SK-N-SH treated with all-trans-retinoic acid at 6 μM for 48 hours (cell line): ENCODE measurements around the gene ZBTB42.
A peak's percentile ranks its signal among the peaks of the same experiment; 100 is the strongest.

Experiments used
- ATAC-seq: fragments of 200-7000 bp; cut with Tn5 transposase; 3 replicates; pipeline ENCODE4 v1.9.1; 2020; ENCODE audit warnings: mild to moderate bottlenecking, moderate library complexity
- ARNTL ChIP-seq: fragments of 450-650 bp; formaldehyde crosslinking; IDR thresholded peaks from 2 replicates; pipeline ENCODE4 v1.5.0; 2020; ENCODE audit warnings: low read depth, mild to moderate bottlenecking, moderate library complexity, borderline replicate concordance
- BACH2 ChIP-seq: fragments of 250-450 bp; sonication (Bioruptor Pico); IDR thresholded peaks from 2 replicates; pipeline ENCODE4 v1.9.0; 2021; ENCODE audit warnings: mild to moderate bottlenecking, borderline replicate concordance
- CSDC2 ChIP-seq: fragments of 250-450 bp; sonication (Bioruptor Pico); IDR thresholded peaks from 2 replicates; pipeline ENCODE4 v1.5.0; 2020; ENCODE audit warnings: mild to moderate bottlenecking, moderate library complexity
- ESRRG ChIP-seq: fragments of 250-450 bp; sonication (Bioruptor Pico); IDR thresholded peaks from 2 replicates; pipeline ENCODE4 v1.6.1; 2021; ENCODE audit warnings: mild to moderate bottlenecking
- GLIS3 ChIP-seq: fragments of 250-450 bp; sonication (Bioruptor Pico); IDR thresholded peaks from 2 replicates; pipeline ENCODE4 v1.5.0; 2020; ENCODE audit warnings: mild to moderate bottlenecking, moderate library complexity
- ISL1 ChIP-seq: fragments of 250-450 bp; sonication (Bioruptor Pico); IDR thresholded peaks from 2 replicates; pipeline ENCODE4 v2.1.2; 2022; ENCODE audit warnings: mild to moderate bottlenecking, moderate library complexity
- OSR1 ChIP-seq: fragments of 250-450 bp; sonication (Bioruptor Pico); IDR thresholded peaks from 2 replicates; pipeline ENCODE4 v1.8.0; 2022; ENCODE audit warnings: moderate library complexity, mild to moderate bottlenecking, inconsistent platforms
- PPARA ChIP-seq: fragments of 250-450 bp; sonication (Bioruptor Pico); IDR thresholded peaks from 2 replicates; pipeline ENCODE4 v1.5.0; 2020; ENCODE audit warnings: mild to moderate bottlenecking, borderline replicate concordance
- RARB ChIP-seq: fragments of 250-450 bp; sonication (Bioruptor Pico); IDR thresholded peaks from 2 replicates; pipeline ENCODE4 v1.8.0; 2021; ENCODE audit warnings: mild to moderate bottlenecking, moderate library complexity
- SNAI2 ChIP-seq: fragments of 250-450 bp; sonication (Bioruptor Pico); IDR thresholded peaks from 2 replicates; pipeline ENCODE4 v1.5.0; 2020; ENCODE audit warnings: mild to moderate bottlenecking, moderate library complexity
- TCF4 ChIP-seq: fragments of 250-450 bp; sonication (Bioruptor Pico); IDR thresholded peaks from 2 replicates; pipeline ENCODE4 v1.8.0; 2021; ENCODE audit warnings: mild to moderate bottlenecking, moderate library complexity, borderline replicate concordance
- TOX ChIP-seq: fragments of 250-450 bp; sonication (Bioruptor Pico); IDR thresholded peaks from 2 replicates; pipeline ENCODE4 v1.8.0; 2021; ENCODE audit warnings: mild to moderate bottlenecking, moderate library complexity, borderline replicate concordance
- ZC3H10 ChIP-seq: fragments of 250-450 bp; sonication (Bioruptor Pico); IDR thresholded peaks from 2 replicates; pipeline ENCODE4 v1.5.1; 2021; ENCODE audit warnings: mild to moderate bottlenecking, moderate library complexity
- ZFP3 ChIP-seq: fragments of 250-450 bp; sonication (Bioruptor Pico); IDR thresholded peaks from 2 replicates; pipeline ENCODE4 v1.5.0; 2020; ENCODE audit warnings: mild to moderate bottlenecking, moderate library complexity
- ZFP30 ChIP-seq: fragments of 450-650 bp; formaldehyde crosslinking; IDR thresholded peaks from 2 replicates; pipeline ENCODE4 v1.5.0; 2022; ENCODE audit warnings: mild to moderate bottlenecking, moderate library complexity
- ZNF565 ChIP-seq: fragments of 450-650 bp; formaldehyde crosslinking; conservative IDR thresholded peaks from 2 replicates; pipeline ENCODE4 v1.5.0; 2020; ENCODE audit warnings: low read depth, mild to moderate bottlenecking, moderate library complexity
- ZNF70 ChIP-seq: fragments of 450-650 bp; formaldehyde crosslinking; IDR thresholded peaks from 2 replicates; pipeline ENCODE4 v1.5.0; 2020; ENCODE audit warnings: mild to moderate bottlenecking, moderate library complexity
- ZNF8 ChIP-seq: fragments of 450-650 bp; formaldehyde crosslinking; IDR thresholded peaks from 2 replicates; pipeline ENCODE4 v1.5.0; 2020; ENCODE audit warnings: mild to moderate bottlenecking, moderate library complexity
- TF ChIP-seq, protein P1 (sequence below): fragments of 250-450 bp; sonication (Bioruptor Pico); IDR thresholded peaks from 2 replicates; pipeline ENCODE4 v1.8.0; 2021; ENCODE audit warnings: low read depth, mild to moderate bottlenecking, moderate library complexity, borderline replicate concordance
- TF ChIP-seq, protein P2 (sequence below): fragments of 250-450 bp; sonication (Bioruptor Pico); IDR thresholded peaks from 2 replicates; pipeline ENCODE4 v1.5.0; 2020; ENCODE audit warnings: mild to moderate bottlenecking, moderate library complexity
- TF ChIP-seq, protein P3 (sequence below): fragments of 250-450 bp; sonication (Bioruptor Pico); IDR thresholded peaks from 2 replicates; pipeline ENCODE4 v1.5.1; 2021; ENCODE audit warnings: mild to moderate bottlenecking, moderate library complexity
- TF ChIP-seq, protein P4 (sequence below): fragments of 250-450 bp; sonication (Bioruptor Pico); IDR thresholded peaks from 2 replicates; pipeline ENCODE4 v1.8.0; 2020; ENCODE audit warnings: mild to moderate bottlenecking, moderate library complexity, borderline replicate concordance

ZBTB42 gene

DNA sequence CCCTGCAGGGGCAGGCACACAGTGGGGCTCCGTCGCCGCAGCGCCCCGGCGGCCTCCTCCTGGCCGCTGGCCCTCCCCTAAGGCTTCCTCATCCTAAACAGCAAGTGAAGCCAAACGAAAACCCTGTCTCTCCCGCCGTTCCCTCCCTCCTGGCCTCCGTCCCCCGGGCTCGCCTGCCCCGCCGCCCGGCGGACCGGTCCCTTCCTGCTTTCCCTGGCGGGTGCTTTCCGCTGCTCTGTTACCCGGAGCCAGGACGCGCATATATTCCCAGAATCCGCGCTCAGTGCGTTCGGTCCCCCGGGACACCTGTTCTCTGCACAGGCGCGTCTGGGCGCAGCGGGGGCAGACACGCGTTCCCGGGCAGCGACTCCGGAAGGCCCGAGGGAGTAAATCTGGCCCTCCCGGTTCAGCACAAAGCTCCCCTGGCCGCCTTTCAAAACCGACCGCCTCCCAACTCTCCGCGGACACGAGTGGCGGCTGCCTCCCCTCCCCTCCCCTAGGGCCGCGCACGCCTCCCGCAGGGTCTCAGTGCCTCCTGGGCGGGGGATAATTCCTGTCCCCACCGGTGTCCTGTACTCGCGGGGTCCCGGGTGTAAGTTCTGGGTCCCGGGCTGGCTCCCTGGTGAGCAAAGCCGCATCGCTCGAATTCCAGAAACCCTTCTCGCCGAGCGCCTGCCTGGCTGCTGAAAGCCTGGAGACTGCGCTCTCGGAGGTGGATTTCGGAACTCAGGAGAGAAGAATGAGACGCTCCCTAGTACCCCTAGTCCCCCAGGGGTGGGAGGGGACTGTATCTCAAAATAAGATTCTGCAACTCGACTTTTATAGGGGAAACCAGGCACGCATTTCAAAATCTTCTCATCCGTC, 42.8 kb downstream of the ZBTB42 start:
- ATAC-seq, result peak; percentile 58
- TF ChIP-seq CSDC2 (CRISPR knock-in tag) (no peak), OSR1 (CRISPR knock-in tag) (no peak), PPARA (CRISPR knock-in tag) (no peak), ZNF565 (CRISPR knock-in tag) (no peak), ESRRG (CRISPR knock-in tag) (no peak), ZFP3 (CRISPR knock-in tag) (no peak), ZC3H10 (CRISPR knock-in tag) (no peak), TOX (no peak), ZNF70 (no peak), ARNTL (no peak), ZNF8 (CRISPR knock-in tag) (no peak), ISL1 (CRISPR knock-in tag) (no peak), BACH2 (CRISPR knock-in tag) (no peak), RARB (CRISPR knock-in tag) (no peak), SNAI2 (CRISPR knock-in tag) (no peak), ZFP30 (CRISPR knock-in tag) (no peak)
- TF ChIP-seq, protein P1, sequence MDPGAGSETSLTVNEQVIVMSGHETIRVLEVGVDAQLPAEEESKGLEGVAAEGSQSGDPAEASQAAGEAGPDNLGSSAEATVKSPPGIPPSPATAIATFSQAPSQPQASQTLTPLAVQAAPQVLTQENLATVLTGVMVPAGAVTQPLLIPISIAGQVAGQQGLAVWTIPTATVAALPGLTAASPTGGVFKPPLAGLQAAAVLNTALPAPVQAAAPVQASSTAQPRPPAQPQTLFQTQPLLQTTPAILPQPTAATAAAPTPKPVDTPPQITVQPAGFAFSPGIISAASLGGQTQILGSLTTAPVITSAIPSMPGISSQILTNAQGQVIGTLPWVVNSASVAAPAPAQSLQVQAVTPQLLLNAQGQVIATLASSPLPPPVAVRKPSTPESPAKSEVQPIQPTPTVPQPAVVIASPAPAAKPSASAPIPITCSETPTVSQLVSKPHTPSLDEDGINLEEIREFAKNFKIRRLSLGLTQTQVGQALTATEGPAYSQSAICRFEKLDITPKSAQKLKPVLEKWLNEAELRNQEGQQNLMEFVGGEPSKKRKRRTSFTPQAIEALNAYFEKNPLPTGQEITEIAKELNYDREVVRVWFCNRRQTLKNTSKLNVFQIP (CRISPR knock-in tag), result no peak
- TF ChIP-seq, protein P2, sequence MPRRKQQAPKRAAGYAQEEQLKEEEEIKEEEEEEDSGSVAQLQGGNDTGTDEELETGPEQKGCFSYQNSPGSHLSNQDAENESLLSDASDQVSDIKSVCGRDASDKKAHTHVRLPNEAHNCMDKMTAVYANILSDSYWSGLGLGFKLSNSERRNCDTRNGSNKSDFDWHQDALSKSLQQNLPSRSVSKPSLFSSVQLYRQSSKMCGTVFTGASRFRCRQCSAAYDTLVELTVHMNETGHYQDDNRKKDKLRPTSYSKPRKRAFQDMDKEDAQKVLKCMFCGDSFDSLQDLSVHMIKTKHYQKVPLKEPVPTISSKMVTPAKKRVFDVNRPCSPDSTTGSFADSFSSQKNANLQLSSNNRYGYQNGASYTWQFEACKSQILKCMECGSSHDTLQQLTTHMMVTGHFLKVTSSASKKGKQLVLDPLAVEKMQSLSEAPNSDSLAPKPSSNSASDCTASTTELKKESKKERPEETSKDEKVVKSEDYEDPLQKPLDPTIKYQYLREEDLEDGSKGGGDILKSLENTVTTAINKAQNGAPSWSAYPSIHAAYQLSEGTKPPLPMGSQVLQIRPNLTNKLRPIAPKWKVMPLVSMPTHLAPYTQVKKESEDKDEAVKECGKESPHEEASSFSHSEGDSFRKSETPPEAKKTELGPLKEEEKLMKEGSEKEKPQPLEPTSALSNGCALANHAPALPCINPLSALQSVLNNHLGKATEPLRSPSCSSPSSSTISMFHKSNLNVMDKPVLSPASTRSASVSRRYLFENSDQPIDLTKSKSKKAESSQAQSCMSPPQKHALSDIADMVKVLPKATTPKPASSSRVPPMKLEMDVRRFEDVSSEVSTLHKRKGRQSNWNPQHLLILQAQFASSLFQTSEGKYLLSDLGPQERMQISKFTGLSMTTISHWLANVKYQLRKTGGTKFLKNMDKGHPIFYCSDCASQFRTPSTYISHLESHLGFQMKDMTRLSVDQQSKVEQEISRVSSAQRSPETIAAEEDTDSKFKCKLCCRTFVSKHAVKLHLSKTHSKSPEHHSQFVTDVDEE (CRISPR knock-in tag), result no peak
- TF ChIP-seq, protein P3, sequence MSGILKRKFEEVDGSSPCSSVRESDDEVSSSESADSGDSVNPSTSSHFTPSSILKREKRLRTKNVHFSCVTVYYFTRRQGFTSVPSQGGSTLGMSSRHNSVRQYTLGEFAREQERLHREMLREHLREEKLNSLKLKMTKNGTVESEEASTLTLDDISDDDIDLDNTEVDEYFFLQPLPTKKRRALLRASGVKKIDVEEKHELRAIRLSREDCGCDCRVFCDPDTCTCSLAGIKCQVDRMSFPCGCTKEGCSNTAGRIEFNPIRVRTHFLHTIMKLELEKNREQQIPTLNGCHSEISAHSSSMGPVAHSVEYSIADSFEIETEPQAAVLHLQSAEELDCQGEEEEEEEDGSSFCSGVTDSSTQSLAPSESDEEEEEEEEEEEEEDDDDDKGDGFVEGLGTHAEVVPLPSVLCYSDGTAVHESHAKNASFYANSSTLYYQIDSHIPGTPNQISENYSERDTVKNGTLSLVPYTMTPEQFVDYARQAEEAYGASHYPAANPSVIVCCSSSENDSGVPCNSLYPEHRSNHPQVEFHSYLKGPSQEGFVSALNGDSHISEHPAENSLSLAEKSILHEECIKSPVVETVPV (CRISPR knock-in tag), result no peak
- TF ChIP-seq, protein P4, sequence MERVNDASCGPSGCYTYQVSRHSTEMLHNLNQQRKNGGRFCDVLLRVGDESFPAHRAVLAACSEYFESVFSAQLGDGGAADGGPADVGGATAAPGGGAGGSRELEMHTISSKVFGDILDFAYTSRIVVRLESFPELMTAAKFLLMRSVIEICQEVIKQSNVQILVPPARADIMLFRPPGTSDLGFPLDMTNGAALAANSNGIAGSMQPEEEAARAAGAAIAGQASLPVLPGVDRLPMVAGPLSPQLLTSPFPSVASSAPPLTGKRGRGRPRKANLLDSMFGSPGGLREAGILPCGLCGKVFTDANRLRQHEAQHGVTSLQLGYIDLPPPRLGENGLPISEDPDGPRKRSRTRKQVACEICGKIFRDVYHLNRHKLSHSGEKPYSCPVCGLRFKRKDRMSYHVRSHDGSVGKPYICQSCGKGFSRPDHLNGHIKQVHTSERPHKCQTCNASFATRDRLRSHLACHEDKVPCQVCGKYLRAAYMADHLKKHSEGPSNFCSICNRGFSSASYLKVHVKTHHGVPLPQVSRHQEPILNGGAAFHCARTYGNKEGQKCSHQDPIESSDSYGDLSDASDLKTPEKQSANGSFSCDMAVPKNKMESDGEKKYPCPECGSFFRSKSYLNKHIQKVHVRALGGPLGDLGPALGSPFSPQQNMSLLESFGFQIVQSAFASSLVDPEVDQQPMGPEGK (CRISPR knock-in tag), result no peak

DNA sequence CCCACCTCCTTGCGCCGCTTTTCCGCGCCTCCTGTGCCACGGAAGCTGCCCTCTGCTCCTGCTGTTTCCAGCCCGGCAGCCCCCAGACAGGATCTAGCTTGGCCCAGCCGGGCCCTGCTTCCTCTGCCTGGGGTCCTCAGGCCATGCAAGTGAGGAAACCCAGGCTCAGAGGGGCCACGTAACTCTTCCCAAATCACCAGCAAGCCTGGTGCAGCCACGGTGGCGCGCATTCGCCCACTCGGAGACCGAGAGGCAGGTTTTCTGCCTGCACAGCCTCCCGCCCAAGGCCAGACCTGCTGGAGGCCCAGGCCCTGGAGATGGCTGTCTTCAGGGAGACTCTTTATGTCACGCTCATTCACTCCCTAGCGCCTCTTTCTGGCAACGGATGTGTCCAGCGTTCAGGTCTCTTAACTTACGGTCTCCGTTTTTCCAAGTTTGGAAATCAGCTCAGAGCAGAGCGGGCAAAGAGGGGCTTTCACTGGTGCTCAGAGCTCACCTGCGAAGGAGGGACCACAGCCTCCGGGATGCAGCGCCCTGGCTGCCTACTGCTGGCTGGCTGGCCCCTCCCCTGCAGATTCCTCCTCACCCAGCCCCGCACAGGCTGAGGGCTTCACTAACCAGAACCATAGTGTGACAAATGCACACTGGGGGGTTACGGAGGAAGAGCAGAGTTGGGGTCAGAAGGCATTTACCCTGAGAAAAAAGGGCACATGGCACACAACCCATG, 43.6 kb downstream of the ZBTB42 start:
- ATAC-seq, result peak; percentile 30
- TF ChIP-seq ZNF8 (CRISPR knock-in tag) (no peak), RARB (CRISPR knock-in tag) (no peak), BACH2 (CRISPR knock-in tag) (no peak), ZNF70 (no peak), ARNTL (no peak), ZFP30 (CRISPR knock-in tag) (no peak), ZFP3 (CRISPR knock-in tag) (no peak), SNAI2 (CRISPR knock-in tag) (no peak), TOX (no peak), ESRRG (CRISPR knock-in tag) (no peak), TCF4 (CRISPR knock-in tag) (no peak), GLIS3 (CRISPR knock-in tag) (no peak), PPARA (CRISPR knock-in tag) (no peak), OSR1 (CRISPR knock-in tag) (no peak), ZC3H10 (CRISPR knock-in tag) (no peak), CSDC2 (CRISPR knock-in tag) (no peak)
- TF ChIP-seq, protein P1 (CRISPR knock-in tag), result no peak
- TF ChIP-seq, protein P4 (CRISPR knock-in tag), result no peak
